ENCODE measurements around the gene AGO1. TPM values are rescaled to one million over a fixed set of nuclear protein-coding genes. Genes with fewer than 3 reads are reported as not detected.

AGO1 gene
- total RNA-seq, 1 donor from 2014 or later, result 18.8 TPM

- Histone ChIP-seq H3K36me3 (peaks cover 33% of the 10 kb centered on the region), H3K27ac (replicated peaks) (no peak overlapping the region), H3K27me3 (ENCODE audit: low read depth) (no peaks in the 10 kb centered on the region), H3K4me3 (no peak overlapping the region), H3K9me3 (replicated peaks) (no peaks in the 10 kb centered on the region), H3K4me1 (peaks cover 14% of the 10 kb centered on the region)
- intact Hi-C loops (cut with micrococcal nuclease), result no loop called here
- peak; percentile 38 for TF ChIP-seq CTCF (IDR thresholded peaks at IDR 0.05; ENCODE audit: borderline replicate concordance)
- no peak for DNase-seq
Measured at GRCh38 chr1:35857830-35858229, 25.2 kb upstream of the AGO1 start.

- peaks cover 32% of the 10 kb centered on the region for H3K4me1 ChIP-seq
- TF ChIP-seq CTCF (IDR thresholded peaks at IDR 0.05; ENCODE audit: borderline replicate concordance), result no peak
- no peaks in the 10 kb centered on the region for H3K9me3 ChIP-seq (replicated peaks)
- H3K27me3 ChIP-seq (ENCODE audit: low read depth), result no peaks in the 10 kb centered on the region
- no peak overlapping the region for H3K27ac ChIP-seq (replicated peaks)
- no peak for DNase-seq
- intact Hi-C loops (cut with micrococcal nuclease), result no loop called here
- H3K4me3 ChIP-seq, result no peak overlapping the region
- peaks cover 6% of the 10 kb centered on the region for H3K36me3 ChIP-seq
Measured at GRCh38 chr1:35860696-35861095, 22.3 kb upstream of the AGO1 start.

- Histone ChIP-seq H3K27ac (replicated peaks) (no peak overlapping the region), H3K4me3 (no peak overlapping the region), H3K27me3 (ENCODE audit: low read depth) (no peaks in the 10 kb centered on the region), H3K4me1 (peaks cover 18% of the 10 kb centered on the region), H3K9me3 (replicated peaks) (no peaks in the 10 kb centered on the region), H3K36me3 (no peaks in the 10 kb centered on the region)
- no peak for DNase-seq
- intact Hi-C loops (cut with micrococcal nuclease), result no loop called here
- TF ChIP-seq CTCF (IDR thresholded peaks at IDR 0.05; ENCODE audit: borderline replicate concordance), result no peak
Measured at GRCh38 chr1:35863136-35863535, 19.9 kb upstream of the AGO1 start.

- Histone ChIP-seq H3K4me1 (peaks cover 17% of the 10 kb centered on the region), H3K27me3 (ENCODE audit: low read depth) (no peaks in the 10 kb centered on the region), H3K4me3 (no peak overlapping the region), H3K9me3 (replicated peaks) (no peaks in the 10 kb centered on the region), H3K36me3 (no peaks in the 10 kb centered on the region), H3K27ac (replicated peaks) (no peak overlapping the region)
- DNase-seq, result no peak
- intact Hi-C loops (cut with micrococcal nuclease), result no loop called here
- TF ChIP-seq CTCF (IDR thresholded peaks at IDR 0.05; ENCODE audit: borderline replicate concordance), result no peak
Measured at GRCh38 chr1:35863881-35864625, 19.0 kb upstream of the AGO1 start.

- Histone ChIP-seq H3K36me3 (no peaks in the 10 kb centered on the region), H3K27ac (replicated peaks) (no peak overlapping the region), H3K9me3 (replicated peaks) (no peaks in the 10 kb centered on the region), H3K4me1 (peaks cover 17% of the 10 kb centered on the region), H3K4me3 (no peak overlapping the region), H3K27me3 (ENCODE audit: low read depth) (no peaks in the 10 kb centered on the region)
- no peak for TF ChIP-seq CTCF (IDR thresholded peaks at IDR 0.05; ENCODE audit: borderline replicate concordance)
- intact Hi-C loops (cut with micrococcal nuclease), result no loop called here
- no peak for DNase-seq
Measured at GRCh38 chr1:35864813-35865212, 18.2 kb upstream of the AGO1 start.

Data from left ventricle myocardium inferior (tissue), 1 donor.